Right lobe of liver (tissue), 6 donors: ENCODE data around the gene STAT1. TPM values are rescaled to one million over a fixed set of nuclear protein-coding genes. Genes with fewer than 3 reads are reported as not detected.
A peak's percentile ranks its signal among the peaks of the same experiment; 100 is the strongest.

Source experiments
- ATAC-seq, 4 donors: fragments of 200-7000 bp; cut with Tn5 transposase; one replicate each; pipeline ENCODE4 v1.9.1; 2020; ENCODE audit warnings: mild to moderate bottlenecking in 4 of 4, moderate library complexity in 4 of 4
- DNase-seq, 3 donors: peaks; one replicate each; pipeline ENCODE4 v3.0.0-alpha.2; 2020
- H3K27ac ChIP-seq, 3 donors: fragments of 200-600 bp; one replicate each; pipeline ENCODE4 v1.8.0; 2022
- H3K27me3 ChIP-seq, 2 donors: fragments of 200-600 bp; one replicate each; pipeline ENCODE4 v1.8.0; 2022
- H3K36me3 ChIP-seq, 4 donors: fragments of 200-600 bp; sonication (generic) in 1 of 4; one replicate each; pipeline versions ENCODE4 v1.5.1 to v1.8.0; 2017 to 2022; ENCODE audit warnings: control low read depth in 1 of 4
- H3K4me1 ChIP-seq, 4 donors: fragments of 200-600 bp; sonication (generic) in 1 of 4; one replicate each; pipeline versions ENCODE4 v1.5.1 to v1.8.0; 2017 to 2022; ENCODE audit warnings: control low read depth in 1 of 4
- H3K4me3 ChIP-seq, 3 donors: fragments of 200-600 bp; one replicate each; pipeline ENCODE4 v1.8.0; 2022
- H3K9me3 ChIP-seq, 4 donors: fragments of 200-600 bp; sonication (generic) in 1 of 4; one replicate each; pipeline versions ENCODE4 v1.5.1 to v1.8.0; 2017 to 2022; ENCODE audit warnings: control low read depth in 1 of 4
- POLR2A ChIP-seq: fragments of 450-650 bp; IDR thresholded peaks from one replicate; pipeline ENCODE4 v1.6.1; 2017; ENCODE audit warnings: antibody characterized with exemption, mild to moderate bottlenecking
- WGBS: methylation state at CpG from one replicate; pipeline ENCODE4 v1.1.6; 2018; ENCODE audit warnings: low coverage, low lambda C conversion rate; ENCODE audit not compliant: insufficient coverage; ENCODE audit errors: missing lambda C conversion rate; 5-methylcytosine and 5-hydroxymethylcytosine counted together
- intact Hi-C, 2 donors: fragments of 100-400 bp; cut with DNase I; formaldehyde crosslinking; loops; one replicate each; pipeline versions ENCODE4 v1.11.2 to v1.14.1; 2022
- total RNA-seq, 6 experiments: library from RNA; depleted of rRNA in 2 of 6; stranded (reverse); fragments of >200 nt in 2 of 6; fragmentation: NEBNext Ultra II Directional in 3 of 6; extraction: Animal tissue kit (Norgen Biotek cat#: 25700) in 3 of 6; gene quantifications; one replicate each; pipeline versions ENCODE4 v1.1.0 to v1.2.4, GENCODE V29; 2016 to 2023
- TF ChIP-seq, protein P1 (sequence below), 4 donors: fragments of 200-600 bp in 3 of 4; fragments of 450-650 bp in 1 of 4; IDR thresholded peaks; one replicate each; pipeline versions ENCODE4 v1.5.1 to v1.8.0; 2016 to 2022; ENCODE audit warnings: antibody characterized with exemption in 4 of 4, mild to moderate bottlenecking in 2 of 4
- donor health status: DM: no; HTN: yes; CAD: no.
- donor health status: DM: no; HTN: no; CAD: no.
- donor health status: DM: no; HTN: no; CAD: no.
- donor health status: DM: no; HTN: yes; CAD: no.
- donor health status: DM: no; HTN: yes; CAD: no.

Gene STAT1
- total RNA-seq, 6 experiments from 2014 or later = 28.9 to 72.3 (median 48.5) TPM

DNA sequence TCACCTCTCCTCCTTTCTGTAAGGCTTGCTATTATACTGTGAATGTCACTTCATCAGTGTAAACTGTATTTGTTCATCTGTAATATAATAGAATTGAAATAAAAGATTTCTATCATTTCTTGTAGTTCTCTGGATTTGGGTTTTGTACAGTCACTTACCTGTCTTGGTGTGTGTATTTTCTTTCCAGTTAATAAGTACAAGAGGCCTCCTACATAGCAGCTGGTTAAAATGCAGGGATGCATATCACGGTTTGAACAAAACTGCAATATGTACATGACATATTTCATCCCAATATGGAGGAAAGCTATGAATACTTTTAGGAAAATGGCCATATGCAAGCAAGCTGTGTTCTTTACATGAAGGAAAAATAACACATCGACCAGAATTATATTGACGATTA lies 5.4 kb upstream of the STAT1 start:
- H3K27me3 ChIP-seq = no peaks in the 10 kb centered on the region
- WGBS = 72% methylated on average over 3 of the region's 3 CpGs
- H3K36me3 ChIP-seq = no peaks in the 10 kb centered on the region
- no peaks in the 10 kb centered on the region for H3K9me3 ChIP-seq
- no peak overlapping the region for H3K27ac ChIP-seq
- H3K4me1 ChIP-seq = peaks cover 0 to 11% (median under 1%) of the 10 kb centered on the region in 4 donors
- no peak for ATAC-seq
- no peak for DNase-seq
- TF ChIP-seq POLR2A = no peak
- TF ChIP-seq, protein P1, sequence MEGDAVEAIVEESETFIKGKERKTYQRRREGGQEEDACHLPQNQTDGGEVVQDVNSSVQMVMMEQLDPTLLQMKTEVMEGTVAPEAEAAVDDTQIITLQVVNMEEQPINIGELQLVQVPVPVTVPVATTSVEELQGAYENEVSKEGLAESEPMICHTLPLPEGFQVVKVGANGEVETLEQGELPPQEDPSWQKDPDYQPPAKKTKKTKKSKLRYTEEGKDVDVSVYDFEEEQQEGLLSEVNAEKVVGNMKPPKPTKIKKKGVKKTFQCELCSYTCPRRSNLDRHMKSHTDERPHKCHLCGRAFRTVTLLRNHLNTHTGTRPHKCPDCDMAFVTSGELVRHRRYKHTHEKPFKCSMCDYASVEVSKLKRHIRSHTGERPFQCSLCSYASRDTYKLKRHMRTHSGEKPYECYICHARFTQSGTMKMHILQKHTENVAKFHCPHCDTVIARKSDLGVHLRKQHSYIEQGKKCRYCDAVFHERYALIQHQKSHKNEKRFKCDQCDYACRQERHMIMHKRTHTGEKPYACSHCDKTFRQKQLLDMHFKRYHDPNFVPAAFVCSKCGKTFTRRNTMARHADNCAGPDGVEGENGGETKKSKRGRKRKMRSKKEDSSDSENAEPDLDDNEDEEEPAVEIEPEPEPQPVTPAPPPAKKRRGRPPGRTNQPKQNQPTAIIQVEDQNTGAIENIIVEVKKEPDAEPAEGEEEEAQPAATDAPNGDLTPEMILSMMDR (IDR thresholded peaks at IDR 0.05) = no peak
- H3K4me3 ChIP-seq = no peak overlapping the region
- intact Hi-C loops = no loop called here

- Histone ChIP-seq H3K36me3 (no peaks in the 10 kb centered on the region), H3K9me3 (no peaks in the 10 kb centered on the region), H3K4me1 (peaks cover 0 to 11% (median under 1%) of the 10 kb centered on the region in 4 donors), H3K27ac (peak overlapping the region in 1 of 3 donors; percentile 2), H3K27me3 (no peaks in the 10 kb centered on the region), H3K4me3 (no peak overlapping the region)
- intact Hi-C loops = no loop called here
- ATAC-seq (no peak), DNase-seq (no peak)
- 29% methylated on average over 3 of the region's 3 CpGs for WGBS
- TF ChIP-seq POLR2A = no peak
These were observed 4.7 kb upstream of the STAT1 start for GRCh38 chr2:191018643-191019119.

DNA sequence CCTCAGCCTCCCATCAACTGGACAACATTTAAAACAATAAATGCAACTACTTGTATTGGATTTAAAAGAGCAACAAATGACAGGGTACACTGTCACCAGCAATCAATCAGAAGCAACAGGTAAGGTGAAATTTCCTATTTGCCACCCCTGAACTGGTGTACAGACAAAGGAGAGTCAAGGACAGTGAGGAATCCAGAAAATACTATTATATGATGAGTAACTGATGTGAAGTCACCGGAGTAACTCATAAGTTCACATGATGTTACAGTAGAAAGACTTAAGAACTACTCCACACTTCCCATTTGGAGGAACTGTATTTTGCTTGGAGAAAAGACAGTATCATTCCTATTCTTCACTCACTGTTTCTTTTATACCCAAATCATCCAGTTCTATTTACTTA lies 4.1 kb upstream of the STAT1 start:
- Histone ChIP-seq H3K27ac (no peak overlapping the region), H3K9me3 (no peaks in the 10 kb centered on the region), H3K4me3 (no peak overlapping the region), H3K36me3 (no peaks in the 10 kb centered on the region), H3K4me1 (peaks cover 0 to 12% (median under 1%) of the 10 kb centered on the region in 4 donors), H3K27me3 (no peaks in the 10 kb centered on the region)
- DNase-seq = no peak
- no peak for ATAC-seq
- 82% methylated on average over 1 of the region's 1 CpG for WGBS
- intact Hi-C loops = no loop called here
- TF ChIP-seq, protein P1 (IDR thresholded peaks at IDR 0.05) = no peak
- TF ChIP-seq POLR2A = no peak

- no peak for ATAC-seq
- Histone ChIP-seq H3K9me3 (no peaks in the 10 kb centered on the region), H3K4me1 (peaks cover 0 to 15% (median 6%) of the 10 kb centered on the region in 4 donors), H3K4me3 (no peak overlapping the region), H3K27me3 (no peaks in the 10 kb centered on the region), H3K27ac (no peak overlapping the region), H3K36me3 (peaks cover 0 to 2% (median 0%) of the 10 kb centered on the region in 4 donors)
- WGBS = 88% methylated on average over 8 of the region's 8 CpGs
- DNase-seq = no peak
- no peak for TF ChIP-seq POLR2A
- TF ChIP-seq, protein P1 (IDR thresholded peaks at IDR 0.05) = no peak
- intact Hi-C loops = no loop called here
These were observed 1.9 kb upstream of the STAT1 start for GRCh38 chr2:191015831-191016230.

GRCh38 chr2:191015239-191015638 lies 1.3 kb upstream of the STAT1 start:
- ATAC-seq (no peak), DNase-seq (no peak)
- TF ChIP-seq POLR2A = no peak
- peaks cover 0 to 15% (median 6%) of the 10 kb centered on the region in 4 donors for H3K4me1 ChIP-seq
- peak overlapping the region in 1 of 3 donors; percentile 88 for H3K27ac ChIP-seq
- whole genome bisulfite sequencing = 53% methylated on average over 2 of the region's 2 CpGs
- intact Hi-C loops = no loop called here
- no peaks in the 10 kb centered on the region for H3K9me3 ChIP-seq
- peaks cover 0 to 2% (median 0%) of the 10 kb centered on the region in 4 donors for H3K36me3 ChIP-seq
- H3K4me3 ChIP-seq = no peak overlapping the region
- H3K27me3 ChIP-seq = no peaks in the 10 kb centered on the region
